GM18498 (cell line): ENCODE data around the gene TMEM269.

ENCODE experiments used
- ATAC-seq: cut with Tn5 transposase; IDR thresholded peaks from one replicate; pipeline ENCODE4 v1.9.1; 2021; ENCODE audit warnings: mild to moderate bottlenecking, moderate library complexity; ENCODE audit not compliant: unreplicated experiment

Gene TMEM269

DNA sequence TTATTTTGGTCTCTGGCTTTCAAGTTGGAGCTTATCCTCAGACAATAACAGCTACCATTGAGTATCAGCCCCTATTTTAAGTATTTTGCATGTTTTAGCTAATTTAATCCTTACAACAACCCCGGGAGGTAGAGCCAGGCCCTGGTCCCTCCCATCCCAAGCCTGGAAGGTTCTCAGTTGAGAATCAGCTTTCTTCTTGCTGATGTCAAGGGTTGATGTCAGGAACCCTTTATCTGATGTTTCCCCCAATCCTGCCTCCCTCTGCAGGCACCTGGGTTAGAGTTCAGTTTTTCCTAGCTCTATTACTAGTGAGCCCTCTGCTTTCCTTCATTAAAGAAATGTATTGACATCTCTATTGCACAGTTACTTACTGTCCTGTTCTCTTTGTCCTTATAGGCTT is 36.0 kb downstream of the TMEM269 start:
- no peak for ATAC-seq

DNA sequence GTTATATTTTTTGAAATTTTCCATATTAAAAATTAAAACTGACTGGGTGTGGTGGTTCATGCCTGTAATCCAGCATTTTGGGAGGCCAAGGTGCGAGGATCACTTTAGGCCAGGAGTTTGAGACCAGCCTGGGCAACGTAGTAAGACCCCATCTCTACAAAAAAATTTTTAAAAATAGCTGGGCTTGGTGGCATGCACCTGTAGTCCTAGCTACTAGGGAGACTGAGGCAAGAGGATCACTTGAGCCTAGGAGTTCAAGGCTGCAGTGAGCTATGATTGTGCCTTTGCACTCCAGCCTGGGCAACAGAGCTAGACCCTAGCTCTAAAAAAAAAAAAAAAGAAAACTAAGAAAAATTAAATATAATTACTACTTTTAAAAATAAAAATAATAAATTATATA is 36.9 kb downstream of the TMEM269 start:
- ATAC-seq: no peak

DNA sequence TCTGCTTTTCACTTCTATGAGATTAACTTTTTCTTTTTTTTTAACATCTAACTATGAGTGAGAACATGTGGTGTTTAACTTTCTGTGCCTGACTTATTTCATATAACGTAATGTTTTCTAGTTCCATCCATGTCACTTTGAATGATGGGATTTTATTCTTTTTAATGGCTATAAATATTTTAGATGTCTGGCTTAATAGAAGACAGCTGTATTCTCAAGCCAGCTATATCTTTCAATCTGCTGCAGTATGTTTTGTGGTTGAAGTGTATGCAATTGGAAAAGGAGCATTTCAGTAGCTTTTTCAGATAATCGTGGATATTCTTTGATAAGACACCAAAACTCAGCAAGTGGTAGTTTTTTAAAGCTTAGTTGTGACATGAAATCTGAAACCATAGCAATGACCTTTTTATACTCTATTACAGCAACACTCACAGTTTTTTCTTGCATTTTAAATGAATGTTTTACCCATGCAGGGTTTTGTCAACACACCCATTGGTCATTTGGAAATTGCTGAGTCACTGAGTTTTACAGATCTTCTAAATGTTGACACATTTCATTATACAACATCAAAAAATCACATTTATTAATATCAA is 38.1 kb downstream of the TMEM269 start:
- no peak for ATAC-seq

GRCh38 chr1:42824481-42825035 is 39.8 kb downstream of the TMEM269 start:
- ATAC-seq: no peak

DNA sequence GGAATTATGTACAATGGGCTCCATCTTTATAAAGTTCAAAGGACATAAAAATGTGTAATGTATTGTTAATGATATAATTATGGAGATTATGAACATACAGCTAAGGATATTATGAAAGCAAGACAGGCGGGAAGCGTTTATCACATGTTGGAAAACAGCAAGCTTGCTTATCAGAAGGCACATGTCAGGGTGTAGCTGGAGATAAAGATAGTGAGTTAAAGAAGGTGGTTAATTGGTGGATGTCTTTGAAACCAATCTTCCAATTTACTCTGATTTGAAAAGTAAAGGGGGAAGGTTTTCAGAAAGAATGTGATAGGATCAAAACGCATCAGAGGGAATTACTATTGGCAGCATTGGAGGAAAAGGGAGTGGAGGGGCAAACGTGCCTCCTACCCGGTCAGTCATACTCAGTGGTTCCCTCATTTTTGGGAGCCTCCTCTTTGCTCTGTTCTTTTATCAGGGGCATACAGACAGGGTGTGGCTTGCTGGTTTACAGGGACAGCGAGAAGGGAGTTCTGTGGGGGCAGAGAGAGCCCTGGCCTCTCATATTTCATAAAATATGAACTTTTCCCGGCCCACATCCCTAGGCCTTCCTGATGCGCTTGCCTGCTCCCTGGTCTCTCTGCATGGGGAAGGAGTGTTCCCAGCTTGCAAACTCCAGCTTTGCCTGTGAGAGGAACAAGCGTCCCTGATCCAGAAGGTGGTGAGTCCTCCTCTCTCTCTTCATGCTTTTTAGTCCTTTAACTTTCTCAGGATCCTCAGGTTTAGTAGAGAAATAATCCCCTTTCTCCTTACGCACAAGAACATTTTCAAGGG is 40.5 kb downstream of the TMEM269 start:
- ATAC-seq: no peak

DNA sequence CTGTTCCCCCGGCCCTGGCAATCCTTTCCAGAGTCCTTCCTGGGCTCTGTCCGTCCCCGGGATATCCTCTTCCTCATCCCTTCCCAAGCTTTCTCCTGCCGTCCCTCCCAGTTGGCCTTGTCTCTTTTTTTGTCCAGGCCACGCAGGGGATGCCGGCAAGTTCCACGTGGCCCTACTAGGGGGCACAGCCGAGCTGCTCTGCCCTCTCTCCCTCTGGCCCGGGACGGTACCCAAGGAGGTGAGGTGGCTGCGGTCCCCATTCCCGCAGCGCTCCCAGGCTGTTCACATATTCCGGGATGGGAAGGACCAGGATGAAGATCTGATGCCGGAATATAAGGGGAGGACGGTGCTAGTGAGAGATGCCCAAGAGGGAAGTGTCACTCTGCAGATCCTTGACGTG is 45.8 kb downstream of the TMEM269 start:
- ATAC-seq: no peak

- ATAC-seq: no peak
Observed at GRCh38 chr1:42831273-42831672, 46.5 kb downstream of the TMEM269 start.

DNA sequence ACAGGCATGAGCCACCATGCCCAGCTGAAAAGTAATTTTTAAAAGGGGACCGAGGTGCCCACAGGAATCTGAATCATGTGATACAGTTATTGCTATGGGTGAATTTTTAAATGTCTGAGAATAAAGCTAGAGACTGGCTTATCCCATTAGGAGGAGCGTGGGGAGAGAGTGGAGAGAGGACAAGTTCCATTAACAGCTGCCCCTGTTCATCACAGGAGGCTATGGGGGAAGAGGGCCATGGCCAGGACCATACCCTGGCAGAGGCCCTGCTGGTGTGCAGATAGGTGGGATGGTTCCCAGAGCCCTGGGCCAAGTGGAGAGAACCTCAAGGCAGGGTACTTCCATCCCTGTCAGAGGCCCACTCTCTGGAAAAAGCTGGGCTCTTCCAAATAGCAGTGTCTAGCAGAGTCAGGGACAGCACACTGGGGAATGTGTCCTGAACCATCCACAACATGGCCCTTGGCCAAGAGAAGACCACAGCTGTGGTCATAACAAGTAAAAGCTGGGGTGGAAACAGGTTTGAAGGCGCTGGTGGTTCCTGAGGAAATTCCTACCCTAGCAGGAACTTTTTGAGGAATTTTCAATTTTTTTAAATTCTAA is 48.0 kb downstream of the TMEM269 start:
- no peak for ATAC-seq

DNA sequence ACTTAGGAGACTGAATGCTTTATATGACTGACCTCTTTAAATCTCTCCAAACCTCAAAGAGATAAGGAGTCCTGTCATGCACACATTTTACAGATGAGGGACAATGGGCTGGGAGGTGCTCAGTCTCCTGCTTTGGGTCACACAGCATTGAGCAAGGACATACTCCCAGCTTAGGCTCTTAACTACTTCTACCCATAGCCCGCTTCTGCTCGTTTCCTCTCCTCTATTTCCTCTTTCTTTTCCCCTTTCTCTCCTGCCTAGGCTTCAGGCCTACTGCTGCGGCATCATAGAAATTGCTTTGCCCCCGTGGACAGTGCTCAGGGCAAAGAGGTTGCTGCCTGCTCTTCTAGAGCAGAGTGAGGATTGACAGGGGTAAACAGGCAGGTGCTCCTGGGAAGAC is 49.2 kb downstream of the TMEM269 start:
- no peak for ATAC-seq

GRCh38 chr1:42834803-42835202 is 50.0 kb downstream of the TMEM269 start:
- no peak for ATAC-seq

- ATAC-seq: no peak
Observed at GRCh38 chr1:42835422-42835821, 50.6 kb downstream of the TMEM269 start.

- ATAC-seq: no peak
Observed at GRCh38 chr1:42837709-42838108, 52.9 kb downstream of the TMEM269 start.

DNA sequence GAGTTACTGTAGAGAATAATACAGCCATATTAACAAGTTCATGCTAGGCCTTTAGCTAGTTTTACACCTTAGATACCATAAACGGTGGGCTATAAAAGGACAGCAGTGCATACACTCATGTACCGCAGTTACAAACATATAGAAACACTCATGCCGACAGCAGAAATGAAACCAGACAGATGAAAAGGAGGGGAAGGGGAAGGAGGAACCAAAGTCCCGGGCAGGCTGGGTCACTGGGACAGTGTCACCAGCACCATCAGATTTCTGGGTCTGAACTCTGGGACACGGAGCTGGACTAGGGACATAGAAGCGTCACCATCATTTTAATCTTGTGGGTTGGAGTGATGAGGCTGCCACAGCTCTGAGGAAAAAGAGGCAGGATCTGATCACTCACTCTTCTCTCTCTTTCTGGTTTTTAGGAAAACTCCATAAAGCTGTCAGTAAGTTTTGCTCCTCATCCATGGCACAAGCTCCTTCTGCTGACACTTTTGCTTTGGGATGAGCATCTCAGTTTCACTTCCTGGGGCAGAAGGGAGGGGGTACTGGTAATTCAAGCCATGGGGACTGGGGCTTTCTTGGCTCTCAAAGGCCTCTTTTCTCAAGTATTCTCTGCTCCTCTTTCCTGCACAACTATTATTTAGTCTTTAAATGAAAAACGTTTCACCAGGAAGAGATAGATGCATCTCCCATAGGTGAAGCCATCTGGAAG is 53.8 kb downstream of the TMEM269 start:
- ATAC-seq: no peak

- no peak for ATAC-seq
Observed at GRCh38 chr1:42841010-42841409, 56.2 kb downstream of the TMEM269 start.

- ATAC-seq: no peak
Observed at GRCh38 chr1:42841440-42842147, 56.8 kb downstream of the TMEM269 start.

- no peak for ATAC-seq
Observed at GRCh38 chr1:42844592-42845140, 59.9 kb downstream of the TMEM269 start.

GRCh38 chr1:42845193-42845592 is 60.4 kb downstream of the TMEM269 start:
- no peak for ATAC-seq

- ATAC-seq: peak; percentile 12
Observed at GRCh38 chr1:42845866-42846256, 61.1 kb downstream of the TMEM269 start.

GRCh38 chr1:42846257-42847110 is 61.7 kb downstream of the TMEM269 start, which contains the start of gene ZNF691:
Gene ZNF691 (plus strand): TSS chr1:42846613. CDS start chr1:42849659, 3,046 bp downstream.
- peak; percentile 92 for ATAC-seq
